CD14-positive monocyte (primary cell): ENCODE measurements around the gene SCD5. TPM values are rescaled to one million over a fixed set of nuclear protein-coding genes. Genes with fewer than 3 reads are reported as not detected.
A peak's percentile ranks its signal among the peaks of the same experiment; 100 is the strongest.

Experiments
- DNase-seq, 3 donors: peaks; one replicate each; pipeline ENCODE4 v3.0.0-alpha.2; 2011 to 2022
- H2AFZ ChIP-seq: 2 replicates; pipeline ENCODE4 v1.6.0; 2012; ENCODE audit warnings: mild to moderate bottlenecking, low read depth, low read length, inconsistent platforms; ENCODE audit not compliant: insufficient read depth, poor library complexity, severe bottlenecking
- H3K27ac ChIP-seq, 2 donors: 1 replicate in 1 of 2; 2 replicates in 1 of 2; pipeline ENCODE4 v1.5.1; 2012 to 2013; ENCODE audit warnings: low read length in 2 of 2, control low read depth in 1 of 2, inconsistent platforms in 1 of 2, low read depth in 1 of 2, mild to moderate bottlenecking in 1 of 2
- H3K27me3 ChIP-seq, 2 donors: one replicate each; pipeline versions ENCODE4 v1.6.0 to v1.6.1; 2011 to 2013; ENCODE audit warnings: low read length in 2 of 2; ENCODE audit not compliant: control insufficient read depth in 2 of 2, insufficient read depth in 2 of 2
- H3K36me3 ChIP-seq, 2 donors: replicated peaks in 1 of 2; 1 replicate in 1 of 2; 2 replicates in 1 of 2; pipeline versions ENCODE4 v1.5.1 to v1.6.1; 2012 to 2013; ENCODE audit warnings: low read length in 2 of 2, control low read depth in 1 of 2, inconsistent platforms in 1 of 2, mild to moderate bottlenecking in 1 of 2; ENCODE audit not compliant: insufficient read depth in 2 of 2, control insufficient read depth in 1 of 2
- H3K4me1 ChIP-seq, 2 donors: 1 replicate in 1 of 2; 2 replicates in 1 of 2; pipeline versions ENCODE4 v1.5.1 to v1.6.1; 2012 to 2013; ENCODE audit warnings: low read length in 2 of 2, control low read depth in 1 of 2, inconsistent platforms in 1 of 2, mild to moderate bottlenecking in 1 of 2, moderate library complexity in 1 of 2; ENCODE audit not compliant: insufficient read depth in 2 of 2, control insufficient read depth in 1 of 2
- H3K4me2 ChIP-seq: replicated peaks from 2 replicates; pipeline ENCODE3; 2012; ENCODE audit warnings: low read length, moderate library complexity, mild to moderate bottlenecking; ENCODE audit not compliant: poor library complexity, severe bottlenecking; ENCODE audit errors: extremely low read depth
- H3K4me3 ChIP-seq, 3 experiments: fragments of 200-600 bp in 1 of 3; sonication (generic) in 1 of 3; replicated peaks in 1 of 3; 1 replicate in 2 of 3; 2 replicates in 1 of 3; pipeline ENCODE4 v1.5.1; 2011 to 2013; ENCODE audit warnings: low read length in 3 of 3, mild to moderate bottlenecking in 3 of 3, control low read depth in 2 of 3, low read depth in 2 of 3, inconsistent platforms in 1 of 3, moderate library complexity in 1 of 3
- H3K79me2 ChIP-seq: 2 replicates; pipeline ENCODE4 v1.6.0; 2012; ENCODE audit warnings: mild to moderate bottlenecking, control low read depth, inconsistent platforms, low read length, moderate library complexity; ENCODE audit not compliant: insufficient read depth
- H3K9ac ChIP-seq: 2 replicates; pipeline ENCODE4 v1.6.0; 2017; ENCODE audit warnings: low read length, mild to moderate bottlenecking; ENCODE audit not compliant: insufficient read depth, poor library complexity, severe bottlenecking
- H3K9me3 ChIP-seq, 2 donors: replicated peaks in 1 of 2; 1 replicate in 1 of 2; 2 replicates in 1 of 2; pipeline versions ENCODE4 v1.5.1 to v1.6.1; 2012 to 2013; ENCODE audit warnings: low read length in 2 of 2, control low read depth in 1 of 2; ENCODE audit not compliant: control insufficient read depth in 1 of 2, insufficient read depth in 1 of 2
- H4K20me1 ChIP-seq: 2 replicates; pipeline ENCODE4 v1.6.0; 2012; ENCODE audit warnings: mild to moderate bottlenecking, low read length, control low read depth, moderate library complexity; ENCODE audit not compliant: insufficient read depth
- H3K27ac Mint-ChIP-seq, 7 donors: one replicate each; pipeline ENCODE4 v1.8.0; 2020; ENCODE audit warnings: mild to moderate bottlenecking in 7 of 7, mixed read lengths in 7 of 7, moderate library complexity in 6 of 7, inconsistent platforms in 2 of 7
- H3K27me3 Mint-ChIP-seq, 3 donors: one replicate each; pipeline ENCODE4 v1.8.0; 2021 to 2022; ENCODE audit warnings: low read depth in 3 of 3, mild to moderate bottlenecking in 3 of 3, mixed read lengths in 3 of 3, moderate library complexity in 3 of 3, inconsistent platforms in 1 of 3
- H3K36me3 Mint-ChIP-seq, 2 donors: one replicate each; pipeline ENCODE4 v1.8.0; 2020; ENCODE audit warnings: mixed read lengths in 2 of 2, inconsistent platforms in 1 of 2, mild to moderate bottlenecking in 1 of 2
- H3K4me1 Mint-ChIP-seq: one replicate; pipeline ENCODE4 v1.8.0; 2020; ENCODE audit warnings: mild to moderate bottlenecking, mixed read lengths
- H3K4me3 Mint-ChIP-seq, 2 donors: one replicate each; pipeline ENCODE4 v1.8.0; 2020; ENCODE audit warnings: mild to moderate bottlenecking in 2 of 2, mixed read lengths in 2 of 2, moderate library complexity in 1 of 2
- H3K9me3 Mint-ChIP-seq, 7 donors: one replicate each; pipeline ENCODE4 v1.8.0; 2020 to 2022; ENCODE audit warnings: mixed read lengths in 7 of 7, mild to moderate bottlenecking in 6 of 7, moderate library complexity in 6 of 7, inconsistent platforms in 2 of 7
- WGBS: methylation state at CpG from one replicate; pipeline ENCODE4 v1.1.5; 2013; ENCODE audit warnings: missing lambda C conversion rate; ENCODE audit not compliant: insufficient coverage; 5-methylcytosine and 5-hydroxymethylcytosine counted together
- intact Hi-C, 2 donors: fragments of 100-400 bp; cut with micrococcal nuclease; formaldehyde crosslinking; loops; one replicate each; pipeline versions ENCODE4 v1.15.0 to v1.15.1; 2023
- polyA plus RNA-seq, 3 donors: library from polyadenylated mRNA; depleted of rRNA in 1 of 3; unstranded in 2 of 3; stranded (reverse) in 1 of 3; fragments of 300-500 nt in 2 of 3; fragments of >200 nt in 1 of 3; fragmentation: Illumina TruSeq in 2 of 3; gene quantifications; 1 replicate in 2 of 3; 2 replicates in 1 of 3; pipeline ENCODE4 v1.2.3, GENCODE V29; 2012 to 2021
- TF ChIP-seq, protein P1 (sequence below): fragments of 200-600 bp; IDR thresholded peaks from one replicate; pipeline ENCODE4 v1.8.0; 2022; ENCODE audit warnings: antibody characterized with exemption, mild to moderate bottlenecking

SCD5 gene
- polyA plus RNA-seq, 3 donors, result 0.28 to 1.3 (median 0.61) TPM

DNA sequence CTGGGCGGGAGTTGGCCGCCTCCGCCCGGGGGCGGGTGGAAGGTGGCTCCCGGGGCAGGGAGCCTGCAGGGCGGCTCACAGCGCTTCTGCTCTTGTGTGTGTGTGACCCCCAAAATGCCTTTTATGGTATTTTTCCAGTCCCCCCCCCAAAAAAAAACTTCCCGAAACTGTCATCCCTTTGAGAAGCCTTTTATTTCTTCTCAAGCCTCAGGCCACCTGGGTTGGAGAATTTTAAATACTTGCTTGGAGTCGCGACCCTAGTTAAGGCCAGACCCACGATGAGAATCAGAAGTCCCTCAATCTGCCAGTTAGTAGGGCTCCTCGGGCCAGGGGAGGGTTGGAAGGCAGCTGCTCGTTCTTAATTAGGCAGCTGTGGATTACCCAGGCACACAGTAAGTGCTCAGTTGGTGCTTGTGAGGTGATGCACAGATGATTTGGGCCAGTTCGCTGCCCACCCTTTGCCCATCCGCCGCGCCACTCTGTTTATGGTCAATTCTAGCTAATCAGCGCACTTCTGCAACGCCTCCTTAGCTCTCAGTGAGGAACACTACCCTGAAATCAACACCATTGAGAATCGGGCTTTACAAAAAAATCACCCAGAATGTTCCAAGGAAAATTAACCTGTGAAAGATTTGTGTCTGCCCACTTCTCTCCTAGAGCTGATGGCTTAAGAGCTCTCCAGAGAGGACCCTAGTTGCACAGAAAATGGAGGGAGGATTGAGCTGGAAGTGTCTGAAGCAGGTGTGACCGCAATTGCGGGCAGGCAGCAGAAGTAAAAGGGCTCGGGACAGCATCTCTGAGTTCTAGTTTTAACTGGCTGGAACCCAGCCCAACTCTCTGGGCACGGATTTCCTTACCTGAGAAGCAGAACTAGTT lies 648 bp upstream of the SCD5 start:
- Histone ChIP-seq H3K27me3 (peaks cover 19 to 32% of the 10 kb centered on the region in 2 donors), H2AFZ (peak overlapping the region; percentile 90), H3K4me1 (peaks cover 22 to 48% of the 10 kb centered on the region in 2 donors), H3K79me2 (no peaks in the 10 kb centered on the region), H3K9me3 (no peaks in the 10 kb centered on the region), H3K9ac (peak overlapping the region; percentile 47), H3K4me2 (peak overlapping the region; percentile 99), H3K27ac (no peak overlapping the region), H3K36me3 (no peaks in the 10 kb centered on the region), H3K4me3 (peak overlapping the region; percentile 38 to 84 (median 54)), H4K20me1 (no peaks in the 10 kb centered on the region)
- Mint-ChIP-seq H3K27ac (no peak overlapping the region), H3K9me3 (peaks cover 0 to 11% (median 0%) of the 10 kb centered on the region in 7 donors), H3K4me3 (peak overlapping the region; percentile 87 to 91), H3K27me3 (peaks cover 39 to 53% (median 41%) of the 10 kb centered on the region in 3 donors), H3K36me3 (peaks cover 0 to 2% of the 10 kb centered on the region in 2 donors), H3K4me1 (peaks cover 18% of the 10 kb centered on the region)
- 0% methylated on average over 19 of the region's 25 CpGs for WGBS
- TF ChIP-seq, protein P1, sequence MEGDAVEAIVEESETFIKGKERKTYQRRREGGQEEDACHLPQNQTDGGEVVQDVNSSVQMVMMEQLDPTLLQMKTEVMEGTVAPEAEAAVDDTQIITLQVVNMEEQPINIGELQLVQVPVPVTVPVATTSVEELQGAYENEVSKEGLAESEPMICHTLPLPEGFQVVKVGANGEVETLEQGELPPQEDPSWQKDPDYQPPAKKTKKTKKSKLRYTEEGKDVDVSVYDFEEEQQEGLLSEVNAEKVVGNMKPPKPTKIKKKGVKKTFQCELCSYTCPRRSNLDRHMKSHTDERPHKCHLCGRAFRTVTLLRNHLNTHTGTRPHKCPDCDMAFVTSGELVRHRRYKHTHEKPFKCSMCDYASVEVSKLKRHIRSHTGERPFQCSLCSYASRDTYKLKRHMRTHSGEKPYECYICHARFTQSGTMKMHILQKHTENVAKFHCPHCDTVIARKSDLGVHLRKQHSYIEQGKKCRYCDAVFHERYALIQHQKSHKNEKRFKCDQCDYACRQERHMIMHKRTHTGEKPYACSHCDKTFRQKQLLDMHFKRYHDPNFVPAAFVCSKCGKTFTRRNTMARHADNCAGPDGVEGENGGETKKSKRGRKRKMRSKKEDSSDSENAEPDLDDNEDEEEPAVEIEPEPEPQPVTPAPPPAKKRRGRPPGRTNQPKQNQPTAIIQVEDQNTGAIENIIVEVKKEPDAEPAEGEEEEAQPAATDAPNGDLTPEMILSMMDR, result no peak
- no peak for DNase-seq
- intact Hi-C loops, result no loop called here

DNA sequence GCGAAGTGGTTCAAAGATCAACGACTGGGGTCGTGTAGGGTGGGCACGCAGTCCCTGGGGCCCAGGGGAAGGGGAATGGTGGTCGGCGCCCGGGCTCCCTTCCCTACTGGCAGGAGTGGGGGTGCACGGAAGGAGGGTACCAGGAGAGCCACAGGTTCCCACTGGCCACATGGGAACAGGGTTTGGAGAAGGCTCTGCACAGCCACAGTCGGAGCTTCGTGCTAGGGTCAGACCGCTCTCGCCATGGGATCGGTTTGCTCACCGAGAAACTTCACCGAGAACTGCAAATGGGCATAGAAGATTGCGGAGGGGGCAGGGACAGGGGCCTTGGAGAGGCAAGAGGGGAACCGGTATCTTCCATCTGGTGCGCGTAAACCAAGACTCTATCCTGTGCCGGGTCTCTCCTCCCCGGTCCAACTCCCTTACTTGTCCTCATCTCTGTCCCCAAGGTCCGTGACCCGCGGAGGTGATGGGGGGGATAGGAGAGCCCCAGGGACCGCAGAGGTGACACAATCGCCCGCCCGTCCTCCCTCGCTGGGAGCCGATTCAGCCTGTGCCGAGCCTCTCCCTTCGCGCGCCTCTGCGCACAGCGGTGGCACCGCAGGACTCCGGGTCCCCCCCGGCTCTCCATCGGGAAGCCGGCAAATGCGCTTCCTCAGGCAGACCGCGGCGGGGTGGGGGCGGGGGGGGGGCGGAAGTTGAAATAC lies 1.0 kb downstream of the SCD5 start:
- TF ChIP-seq, protein P1, result no peak
- H3K4me1 ChIP-seq, result peaks cover 19 to 34% of the 10 kb centered on the region in 2 donors
- H4K20me1 ChIP-seq, result no peaks in the 10 kb centered on the region
- no peaks in the 10 kb centered on the region for H3K9me3 ChIP-seq
- H3K27me3 Mint-ChIP-seq, result peaks cover 39 to 53% (median 41%) of the 10 kb centered on the region in 3 donors
- peak overlapping the region; percentile 23 to 84 (median 38) for H3K4me3 ChIP-seq
- no peak overlapping the region for H3K27ac ChIP-seq
- peak overlapping the region; percentile 76 to 92 for H3K4me3 Mint-ChIP-seq
- no peak overlapping the region for H3K27ac Mint-ChIP-seq
- H3K9ac ChIP-seq, result no peak overlapping the region
- peaks cover 18% of the 10 kb centered on the region for H3K4me1 Mint-ChIP-seq
- H3K36me3 ChIP-seq, result no peaks in the 10 kb centered on the region
- H3K4me2 ChIP-seq, result peak overlapping the region; percentile 99
- WGBS, result 9% methylated on average over 38 of the region's 47 CpGs
- peaks cover 0 to 2% of the 10 kb centered on the region in 2 donors for H3K36me3 Mint-ChIP-seq
- H3K79me2 ChIP-seq, result no peaks in the 10 kb centered on the region
- intact Hi-C loops, result no loop called here
- peak overlapping the region; percentile 90 for H2AFZ ChIP-seq
- DNase-seq, result no peak
- H3K9me3 Mint-ChIP-seq, result peaks cover 0 to 11% (median 0%) of the 10 kb centered on the region in 7 donors
- peaks cover 19 to 32% of the 10 kb centered on the region in 2 donors for H3K27me3 ChIP-seq
